Measurements from ENCODE around the gene LBP. TPM values are rescaled to one million over a fixed set of nuclear protein-coding genes. Genes with fewer than 3 reads are reported as not detected.

The LBP gene
- total RNA-seq, 1 experiment from 2014 or later, result 0.52 TPM

DNA sequence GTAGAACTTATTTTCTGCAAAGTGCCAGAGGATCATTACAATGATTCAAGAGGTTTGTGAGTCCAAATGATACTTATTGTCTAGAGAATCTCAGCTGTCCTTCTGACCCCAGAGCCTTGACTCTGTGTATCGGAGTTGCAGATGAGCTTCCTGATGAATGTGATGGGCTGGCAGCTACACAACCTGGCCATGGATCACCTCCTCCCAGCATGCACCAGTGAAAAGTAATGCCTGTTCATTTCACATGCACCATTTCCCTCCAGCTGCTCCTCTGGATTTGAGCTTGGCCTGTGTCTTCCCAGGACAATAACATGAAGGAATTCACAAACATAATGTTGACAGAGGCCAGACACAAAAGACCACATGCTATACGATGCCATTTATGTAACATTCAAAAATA, 58.9 kb downstream of the LBP start:
- H3K9me3 Mint-ChIP-seq, result peaks cover 24 to 30% of the 10 kb centered on the region in 2 experiments; a peak in 4 of 5 replicates
- H3K9me3 ChIP-seq (ENCODE audit: control insufficient read depth, low read depth, low read length), result no peaks in the 10 kb centered on the region
- H4K5ac ChIP-seq (ENCODE audit: insufficient read length, low read depth, low read length), result no peak overlapping the region
- no peaks in the 10 kb centered on the region for H3K4me1 ChIP-seq (ENCODE audit: insufficient read depth, low read length)
- H4K8ac ChIP-seq (replicated peaks; ENCODE audit: insufficient read length, low read depth, low read length), result no peak overlapping the region
- no peak overlapping the region for H3K9ac ChIP-seq (ENCODE audit: extremely low read depth, insufficient read length, low read length)
- H2BK120ac ChIP-seq (ENCODE audit: low read depth, low read length, poor library complexity, severe bottlenecking), result no peak overlapping the region
- H3K18ac ChIP-seq (ENCODE audit: insufficient read length, low read depth, low read length), result no peak overlapping the region
- H3T11ph ChIP-seq (ENCODE audit: low read length), result no peak overlapping the region
- H3K4me1 Mint-ChIP-seq, result peaks cover 6% of the 10 kb centered on the region in 2 experiments; a peak in 2 of 4 replicates
- no peak overlapping the region for H2BK15ac ChIP-seq (ENCODE audit: low read depth, low read length)
- no peaks in the 10 kb centered on the region for H3K23me2 ChIP-seq (ENCODE audit: insufficient read length, low read depth, low read length, poor library complexity, severe bottlenecking)
- no peak overlapping the region for H2BK12ac ChIP-seq (ENCODE audit: insufficient read length, low read depth, low read length)
- H2AK5ac ChIP-seq (ENCODE audit: insufficient read length, low read length), result no peak overlapping the region
- peaks cover 17 to 36% (median 20%) of the 10 kb centered on the region in 3 experiments for H3K36me3 Mint-ChIP-seq (ENCODE audit: insufficient read depth in 1 of 3, low read depth in 3 of 3)
- DNase-seq, result no peak
- no peak overlapping the region for H3K27ac Mint-ChIP-seq
- no peaks in the 10 kb centered on the region for H3K79me1 ChIP-seq (ENCODE audit: insufficient read depth, low read depth, low read length, poor library complexity, severe bottlenecking)
- no peaks in the 10 kb centered on the region for H3K27me3 Mint-ChIP-seq (ENCODE audit: low read depth)
- H2BK20ac ChIP-seq (ENCODE audit: low read depth, low read length, poor library complexity, severe bottlenecking), result no peak overlapping the region
- H3K4ac ChIP-seq (ENCODE audit: low read depth, low read length), result no peak overlapping the region
- H3K23ac ChIP-seq (ENCODE audit: insufficient read length, low read depth, low read length), result no peak overlapping the region
- TF ChIP-seq, protein P1, sequence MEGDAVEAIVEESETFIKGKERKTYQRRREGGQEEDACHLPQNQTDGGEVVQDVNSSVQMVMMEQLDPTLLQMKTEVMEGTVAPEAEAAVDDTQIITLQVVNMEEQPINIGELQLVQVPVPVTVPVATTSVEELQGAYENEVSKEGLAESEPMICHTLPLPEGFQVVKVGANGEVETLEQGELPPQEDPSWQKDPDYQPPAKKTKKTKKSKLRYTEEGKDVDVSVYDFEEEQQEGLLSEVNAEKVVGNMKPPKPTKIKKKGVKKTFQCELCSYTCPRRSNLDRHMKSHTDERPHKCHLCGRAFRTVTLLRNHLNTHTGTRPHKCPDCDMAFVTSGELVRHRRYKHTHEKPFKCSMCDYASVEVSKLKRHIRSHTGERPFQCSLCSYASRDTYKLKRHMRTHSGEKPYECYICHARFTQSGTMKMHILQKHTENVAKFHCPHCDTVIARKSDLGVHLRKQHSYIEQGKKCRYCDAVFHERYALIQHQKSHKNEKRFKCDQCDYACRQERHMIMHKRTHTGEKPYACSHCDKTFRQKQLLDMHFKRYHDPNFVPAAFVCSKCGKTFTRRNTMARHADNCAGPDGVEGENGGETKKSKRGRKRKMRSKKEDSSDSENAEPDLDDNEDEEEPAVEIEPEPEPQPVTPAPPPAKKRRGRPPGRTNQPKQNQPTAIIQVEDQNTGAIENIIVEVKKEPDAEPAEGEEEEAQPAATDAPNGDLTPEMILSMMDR (conservative IDR thresholded peaks at IDR 0.05), result no peak
- H2BK5ac ChIP-seq (ENCODE audit: insufficient read length, low read length), result no peak overlapping the region
- no peak overlapping the region for H2AFZ ChIP-seq (ENCODE audit: low read length)
- no peak overlapping the region for H3K4me3 Mint-ChIP-seq
- no peaks in the 10 kb centered on the region for H3K79me2 ChIP-seq (ENCODE audit: insufficient read depth, low read length)
- no CpG with 5 or more reads among the region's 2 CpGs for WGBS (ENCODE audit: extremely low coverage, insufficient read length, low lambda C conversion rate)
- H4K91ac ChIP-seq (ENCODE audit: insufficient read length, low read depth, low read length), result no peak overlapping the region
- no peaks in the 10 kb centered on the region for H4K20me1 ChIP-seq (ENCODE audit: control insufficient read depth, insufficient read depth, insufficient read length)
- H3K27ac ChIP-seq (ENCODE audit: insufficient read length, low read depth, low read length), result no peak overlapping the region
- H3K14ac ChIP-seq (ENCODE audit: insufficient read depth, low read length), result no peak overlapping the region
- H3K4me2 ChIP-seq (ENCODE audit: insufficient read depth, insufficient read length, low read length), result no peak overlapping the region
- no peak overlapping the region for H3K56ac ChIP-seq (ENCODE audit: insufficient read length, low read depth, low read length)
- no peaks in the 10 kb centered on the region for H3K27me3 ChIP-seq (ENCODE audit: insufficient read depth, low read length)

Data from H9 (cell line).